ENCODE data around the gene ELOA. TPM values are rescaled to one million over a fixed set of nuclear protein-coding genes. Genes with fewer than 3 reads are reported as not detected.

Gene ELOA
- total RNA-seq, 3 donors from 2014 or later: 32.9 to 35.5 (median 35.1) TPM

- no peaks in the 10 kb centered on the region for H3K9me3 ChIP-seq
- no peaks in the 10 kb centered on the region for H3K36me3 ChIP-seq (ENCODE audit: low read depth)
- no peak for TF ChIP-seq CTCF (IDR thresholded peaks at IDR 0.05)
- peak in 1 of 3 donors; percentile 57 for DNase-seq
- no peak for ATAC-seq
- peaks cover 37% of the 10 kb centered on the region for H3K4me1 ChIP-seq (ENCODE audit: low read depth)
- intact Hi-C loops (cut with DNase I, micrococcal nuclease): no loop called here
- no peak overlapping the region for H3K4me3 ChIP-seq
Observed at GRCh38 chr1:23795676-23796465, 52.6 kb downstream of the ELOA start.

- peaks cover 43% of the 10 kb centered on the region for H3K4me1 ChIP-seq (ENCODE audit: low read depth)
- DNase-seq (peak; percentile 60 to 67 (median 65)), ATAC-seq (peak; percentile 4)
- H3K9me3 ChIP-seq: no peaks in the 10 kb centered on the region
- no peak overlapping the region for H3K4me3 ChIP-seq
- TF ChIP-seq CTCF (IDR thresholded peaks at IDR 0.05): no peak
- no peaks in the 10 kb centered on the region for H3K36me3 ChIP-seq (ENCODE audit: low read depth)
- intact Hi-C loops (cut with DNase I, micrococcal nuclease): no loop called here
Observed at GRCh38 chr1:23796466-23797271, 53.4 kb downstream of the ELOA start.

- H3K9me3 ChIP-seq: no peaks in the 10 kb centered on the region
- DNase-seq (no peak), ATAC-seq (no peak)
- peaks cover 34% of the 10 kb centered on the region for H3K4me1 ChIP-seq (ENCODE audit: low read depth)
- intact Hi-C loops (cut with DNase I, micrococcal nuclease): no loop called here
- no peak overlapping the region for H3K4me3 ChIP-seq
- no peaks in the 10 kb centered on the region for H3K36me3 ChIP-seq (ENCODE audit: low read depth)
- TF ChIP-seq CTCF (IDR thresholded peaks at IDR 0.05): no peak
Observed at GRCh38 chr1:23797478-23798448, 54.5 kb downstream of the ELOA start.

- intact Hi-C loops (cut with DNase I, micrococcal nuclease): no loop called here
- Histone ChIP-seq H3K4me3 (no peak overlapping the region), H3K36me3 (ENCODE audit: low read depth) (no peaks in the 10 kb centered on the region), H3K9me3 (no peaks in the 10 kb centered on the region), H3K4me1 (ENCODE audit: low read depth) (peaks cover 27% of the 10 kb centered on the region)
- no peak for TF ChIP-seq CTCF (IDR thresholded peaks at IDR 0.05)
- ATAC-seq (no peak), DNase-seq (peak in 2 of 3 donors; percentile 54 to 66)
Observed at GRCh38 chr1:23798662-23799142, 55.4 kb downstream of the ELOA start.

- H3K36me3 ChIP-seq (ENCODE audit: low read depth): no peaks in the 10 kb centered on the region
- intact Hi-C loops (cut with DNase I, micrococcal nuclease): no loop called here
- H3K4me1 ChIP-seq (ENCODE audit: low read depth): peaks cover 27% of the 10 kb centered on the region
- H3K9me3 ChIP-seq: no peaks in the 10 kb centered on the region
- no peak overlapping the region for H3K4me3 ChIP-seq
- TF ChIP-seq CTCF (IDR thresholded peaks at IDR 0.05): no peak
- DNase-seq: no peak
- ATAC-seq: no peak
Observed at GRCh38 chr1:23799255-23799569, 55.9 kb downstream of the ELOA start.

All from mucosa of descending colon (tissue), 3 donors.